H9 (cell line): ENCODE measurements around the gene RASSF7. TPM values are rescaled to one million over a fixed set of nuclear protein-coding genes. Genes with fewer than 3 reads are reported as not detected.
A peak's percentile ranks its signal among the peaks of the same experiment; 100 is the strongest.

Experiments
- DNase-seq: peaks from one replicate; pipeline ENCODE4 v3.0.0-alpha.2; 2017
- H2AFZ ChIP-seq: one replicate; pipeline ENCODE4 v1.6.1; 2013; ENCODE audit warnings: mild to moderate bottlenecking, low read length, control low read depth, moderate library complexity
- H2AK5ac ChIP-seq: 2 replicates; pipeline ENCODE4 v1.6.1; 2013; ENCODE audit warnings: low read length, control low read depth, mixed read lengths; ENCODE audit not compliant: insufficient read length
- H2BK120ac ChIP-seq: one replicate; pipeline ENCODE4 v1.6.1; 2013; ENCODE audit warnings: low read depth, mild to moderate bottlenecking, low read length, control low read depth, inconsistent platforms; ENCODE audit not compliant: poor library complexity, severe bottlenecking
- H2BK12ac ChIP-seq: 2 replicates; pipeline ENCODE4 v1.6.1; 2013; ENCODE audit warnings: low read length, control low read depth, mixed read lengths, low read depth; ENCODE audit not compliant: insufficient read length
- H2BK15ac ChIP-seq: 2 replicates; pipeline ENCODE4 v1.6.1; 2013; ENCODE audit warnings: low read depth, low read length, control low read depth
- H2BK20ac ChIP-seq: one replicate; pipeline ENCODE4 v1.6.1; 2013; ENCODE audit warnings: low read depth, mild to moderate bottlenecking, low read length, control low read depth, inconsistent platforms; ENCODE audit not compliant: poor library complexity, severe bottlenecking
- H2BK5ac ChIP-seq: 2 replicates; pipeline ENCODE4 v1.6.1; 2013; ENCODE audit warnings: low read length, control low read depth, mixed read lengths; ENCODE audit not compliant: insufficient read length
- H3K14ac ChIP-seq: 2 replicates; pipeline ENCODE4 v1.6.1; 2013; ENCODE audit warnings: low read length, control low read depth; ENCODE audit not compliant: insufficient read depth
- H3K18ac ChIP-seq: 2 replicates; pipeline ENCODE4 v1.6.1; 2013; ENCODE audit warnings: low read depth, mild to moderate bottlenecking, mixed read lengths, low read length, control low read depth; ENCODE audit not compliant: insufficient read length
- H3K23ac ChIP-seq: 2 replicates; pipeline ENCODE4 v1.6.1; 2013; ENCODE audit warnings: low read length, control low read depth, mixed read lengths, low read depth; ENCODE audit not compliant: insufficient read length
- H3K23me2 ChIP-seq: 2 replicates; pipeline ENCODE4 v1.6.1; 2013; ENCODE audit warnings: low read depth, mild to moderate bottlenecking, mixed read lengths, low read length, control low read depth; ENCODE audit not compliant: insufficient read length, poor library complexity, severe bottlenecking
- H3K27ac ChIP-seq: 2 replicates; pipeline ENCODE4 v1.5.1; 2013; ENCODE audit warnings: low read length, control low read depth, mixed read lengths, low read depth; ENCODE audit not compliant: insufficient read length
- H3K27me3 ChIP-seq: 2 replicates; pipeline ENCODE4 v1.6.1; 2013; ENCODE audit warnings: low read length, control low read depth, inconsistent platforms; ENCODE audit not compliant: insufficient read depth
- H3K4ac ChIP-seq: 2 replicates; pipeline ENCODE4 v1.6.1; 2013; ENCODE audit warnings: low read depth, mild to moderate bottlenecking, control low read depth, inconsistent platforms, low read length, moderate library complexity
- H3K4me1 ChIP-seq: 2 replicates; pipeline ENCODE4 v1.6.1; 2013; ENCODE audit warnings: low read length, control low read depth, inconsistent platforms; ENCODE audit not compliant: insufficient read depth
- H3K4me2 ChIP-seq: 2 replicates; pipeline ENCODE4 v1.6.1; 2013; ENCODE audit warnings: low read length, control low read depth, mixed read lengths; ENCODE audit not compliant: insufficient read length, insufficient read depth
- H3K56ac ChIP-seq: 2 replicates; pipeline ENCODE4 v1.6.1; 2013; ENCODE audit warnings: low read depth, mild to moderate bottlenecking, mixed read lengths, low read length, control low read depth; ENCODE audit not compliant: insufficient read length
- H3K79me1 ChIP-seq: 2 replicates; pipeline ENCODE4 v1.6.1; 2013; ENCODE audit warnings: low read depth, mild to moderate bottlenecking, moderate library complexity, low read length, control low read depth, inconsistent platforms; ENCODE audit not compliant: insufficient read depth, poor library complexity, severe bottlenecking
- H3K79me2 ChIP-seq: 2 replicates; pipeline ENCODE4 v1.6.1; 2013; ENCODE audit warnings: low read length, control low read depth, inconsistent platforms; ENCODE audit not compliant: insufficient read depth
- H3K9ac ChIP-seq: 2 replicates; pipeline ENCODE4 v1.6.1; 2013; ENCODE audit warnings: low read length, control low read depth, mixed read lengths; ENCODE audit not compliant: insufficient read length; ENCODE audit errors: extremely low read depth
- H3K9me3 ChIP-seq: one replicate; pipeline ENCODE4 v1.6.1; 2013; ENCODE audit warnings: low read depth, low read length, inconsistent platforms; ENCODE audit not compliant: control insufficient read depth
- H3T11ph ChIP-seq: one replicate; pipeline ENCODE4 v1.6.1; 2013; ENCODE audit warnings: mild to moderate bottlenecking, low read length, control low read depth, inconsistent platforms
- H4K20me1 ChIP-seq: one replicate; pipeline ENCODE4 v1.6.1; 2013; ENCODE audit not compliant: control insufficient read depth, insufficient read length, insufficient read depth
- H4K5ac ChIP-seq: 2 replicates; pipeline ENCODE4 v1.6.1; 2013; ENCODE audit warnings: low read depth, mild to moderate bottlenecking, mixed read lengths, low read length, control low read depth; ENCODE audit not compliant: insufficient read length
- H4K8ac ChIP-seq: replicated peaks from 2 replicates; pipeline ENCODE4 v1.6.1; 2013; ENCODE audit warnings: low read length, control low read depth, mixed read lengths, low read depth; ENCODE audit not compliant: insufficient read length
- H4K91ac ChIP-seq: 2 replicates; pipeline ENCODE4 v1.6.1; 2013; ENCODE audit warnings: low read depth, mild to moderate bottlenecking, moderate library complexity, mixed read lengths, low read length, control low read depth; ENCODE audit not compliant: insufficient read length
- H3K27ac Mint-ChIP-seq, 3 experiments: 2 replicates in 2 of 3; 3 replicates in 1 of 3; pipeline ENCODE4 v1.8.0; 2020 to 2021; ENCODE audit warnings: mixed read lengths in 3 of 3, mild to moderate bottlenecking in 1 of 3, moderate library complexity in 1 of 3
- H3K27me3 Mint-ChIP-seq: 2 replicates; pipeline ENCODE4 v1.8.0; 2021; ENCODE audit warnings: low read depth, mild to moderate bottlenecking, moderate library complexity, mixed read lengths
- H3K36me3 Mint-ChIP-seq, 3 experiments: 2 replicates in 2 of 3; 3 replicates in 1 of 3; pipeline ENCODE4 v1.8.0; 2020 to 2021; ENCODE audit warnings: low read depth in 3 of 3, mixed read lengths in 3 of 3; ENCODE audit not compliant: insufficient read depth in 1 of 3
- H3K4me1 Mint-ChIP-seq, 2 experiments: 2 replicates each; pipeline ENCODE4 v1.8.0; 2020; ENCODE audit warnings: mixed read lengths in 2 of 2
- H3K4me3 Mint-ChIP-seq, 2 experiments: 2 replicates in 1 of 2; 3 replicates in 1 of 2; pipeline ENCODE4 v1.8.0; 2020 to 2021; ENCODE audit warnings: mild to moderate bottlenecking in 2 of 2, mixed read lengths in 2 of 2, moderate library complexity in 1 of 2
- H3K9me3 Mint-ChIP-seq, 2 experiments: 2 replicates in 1 of 2; 3 replicates in 1 of 2; pipeline ENCODE4 v1.8.0; 2020; ENCODE audit warnings: mild to moderate bottlenecking in 2 of 2, mixed read lengths in 2 of 2, moderate library complexity in 1 of 2
- CTCF ChIP-seq: fragments of 200-600 bp; sonication (generic); conservative IDR thresholded peaks from 3 replicates; pipeline ENCODE4 v1.8.0; 2021; ENCODE audit warnings: antibody characterized with exemption, mild to moderate bottlenecking
- WGBS: extraction: QIAGEN DNeasy Blood & Tissue Kit; methylation state at CpG from one replicate; pipeline ENCODE4 v1.1.7; 2013; ENCODE audit warnings: missing lambda C conversion rate, low lambda C conversion rate, mixed read lengths; ENCODE audit not compliant: insufficient read length; ENCODE audit errors: extremely low coverage; 5-methylcytosine and 5-hydroxymethylcytosine counted together
- total RNA-seq: library from RNA; stranded (reverse); gene quantifications from 2 replicates; pipeline ENCODE4 v1.2.1, GENCODE V29; 2021

Gene RASSF7
- total RNA-seq, 1 experiment from 2014 or later, result 26.3 TPM

- H3K9me3 ChIP-seq, result no peaks in the 10 kb centered on the region
- H2BK12ac ChIP-seq, result no peak overlapping the region
- Mint-ChIP-seq H3K36me3 (peaks cover 0 to 2% (median 0%) of the 10 kb centered on the region in 3 experiments; a peak in 4 of 7 replicates), H3K27me3 (peaks cover 33% of the 10 kb centered on the region), H3K9me3 (no peaks in the 10 kb centered on the region; a peak in 2 of 5 replicates), H3K27ac (no peak overlapping the region), H3K4me3 (peak overlapping the region in 1 of 2 experiments; percentile 60; a peak in 2 of 5 replicates), H3K4me1 (peaks cover 3 to 6% of the 10 kb centered on the region in 2 experiments)
- H2BK20ac ChIP-seq, result no peak overlapping the region
- no peak overlapping the region for H3K56ac ChIP-seq
- no peaks in the 10 kb centered on the region for H3K79me1 ChIP-seq
- H4K5ac ChIP-seq, result no peak overlapping the region
- no peak overlapping the region for H2AFZ ChIP-seq
- H3K23ac ChIP-seq, result no peak overlapping the region
- no peak overlapping the region for H3K18ac ChIP-seq
- no peak overlapping the region for H3K27ac ChIP-seq
- H4K20me1 ChIP-seq, result no peaks in the 10 kb centered on the region
- no peak overlapping the region for H2BK5ac ChIP-seq
- no peak overlapping the region for H3T11ph ChIP-seq
- H3K9ac ChIP-seq, result no peak overlapping the region
- H3K79me2 ChIP-seq, result no peaks in the 10 kb centered on the region
- peaks cover 5% of the 10 kb centered on the region; the same call in 1 of the 2 replicates for H3K27me3 ChIP-seq
- no CpG with 5 or more reads among the region's 27 CpGs for WGBS
- H3K14ac ChIP-seq, result no peak overlapping the region
- no peak overlapping the region for H2BK120ac ChIP-seq
- H4K91ac ChIP-seq, result no peak overlapping the region
- no peaks in the 10 kb centered on the region for H3K4me1 ChIP-seq
- DNase-seq, result no peak
- H2BK15ac ChIP-seq, result no peak overlapping the region
- no peak overlapping the region for H2AK5ac ChIP-seq
- no peak overlapping the region for H3K4me2 ChIP-seq
- H3K4ac ChIP-seq, result no peak overlapping the region
- H3K23me2 ChIP-seq, result peaks cover 7% of the 10 kb centered on the region
- TF ChIP-seq CTCF, result no peak
- no peak overlapping the region for H4K8ac ChIP-seq
These were observed 7.4 kb upstream of the RASSF7 start for GRCh38 chr11:553083-553987.
